T-helper 2 cell (primary cell): Measurements from ENCODE around the gene MEMO1.
"Not testable (repeated sequence)": the region's sequence is repeated elsewhere in the genome, so short reads cannot be mapped to it uniquely, and the experiment has no call there.

Experiments used
- DNase-seq, 5 experiments: peaks; one replicate each; pipeline versions ENCODE4 v3.0.0 to v3.0.0-alpha.2; 2012 to 2022

The MEMO1 gene

DNA sequence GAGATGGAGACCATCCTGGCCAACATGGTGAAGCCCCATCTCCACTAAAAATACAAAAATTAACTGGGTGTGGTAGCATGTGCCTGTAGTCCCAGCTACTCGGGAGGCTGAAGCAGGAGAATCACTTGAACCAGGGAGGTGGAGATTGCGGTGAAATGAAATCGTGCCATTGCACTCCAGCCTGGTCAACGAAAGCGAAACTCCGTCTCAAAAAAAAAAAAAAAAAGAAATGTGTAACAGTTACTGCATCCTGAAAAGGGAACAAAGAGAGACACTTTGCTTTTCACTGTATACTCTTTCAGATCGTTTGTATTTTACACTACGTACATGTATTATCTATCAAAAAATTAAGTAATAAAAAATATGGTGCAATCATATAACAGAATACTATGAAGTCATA is 53.9 kb downstream of the MEMO1 start:
- DNase-seq: not testable (repeated sequence)

DNA sequence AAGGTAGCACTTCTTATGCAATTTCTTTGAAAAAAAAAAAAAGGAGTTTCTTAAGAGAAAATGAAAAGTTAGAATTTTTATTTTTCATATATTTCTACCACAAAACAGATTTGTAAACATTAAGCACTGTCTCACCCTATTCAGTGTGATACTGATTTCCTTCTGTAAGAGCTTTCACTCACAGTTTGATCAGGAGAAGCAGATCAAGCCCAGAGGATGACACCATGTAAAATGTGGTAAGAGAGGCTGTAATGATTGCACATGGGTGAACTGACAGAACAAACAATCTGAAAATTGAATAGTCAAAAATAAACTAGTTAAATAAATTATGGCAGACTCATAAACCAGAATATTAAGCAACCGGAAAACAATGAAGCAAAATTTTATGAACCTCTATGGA is 54.5 kb downstream of the MEMO1 start:
- DNase-seq: no peak

DNA sequence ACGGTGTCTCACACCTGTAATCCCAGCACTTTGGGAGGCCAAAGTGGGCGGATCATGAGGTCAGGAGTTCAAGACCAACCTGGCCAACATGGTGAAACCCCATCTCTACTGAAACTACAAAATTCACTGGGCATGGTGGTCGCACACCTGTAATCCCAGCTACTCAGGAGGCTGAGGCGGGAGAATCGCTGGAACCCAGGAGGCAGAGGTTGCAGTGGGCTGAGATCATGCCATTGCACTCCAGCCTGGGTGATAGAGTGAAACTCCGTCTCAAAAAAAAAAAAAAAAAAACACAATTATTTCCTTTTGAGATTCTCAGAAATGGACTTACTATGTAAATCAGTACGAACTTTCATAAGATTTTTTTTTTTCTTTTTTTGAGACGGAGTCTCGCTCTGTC is 57.7 kb downstream of the MEMO1 start:
- DNase-seq: not testable (repeated sequence)

DNA sequence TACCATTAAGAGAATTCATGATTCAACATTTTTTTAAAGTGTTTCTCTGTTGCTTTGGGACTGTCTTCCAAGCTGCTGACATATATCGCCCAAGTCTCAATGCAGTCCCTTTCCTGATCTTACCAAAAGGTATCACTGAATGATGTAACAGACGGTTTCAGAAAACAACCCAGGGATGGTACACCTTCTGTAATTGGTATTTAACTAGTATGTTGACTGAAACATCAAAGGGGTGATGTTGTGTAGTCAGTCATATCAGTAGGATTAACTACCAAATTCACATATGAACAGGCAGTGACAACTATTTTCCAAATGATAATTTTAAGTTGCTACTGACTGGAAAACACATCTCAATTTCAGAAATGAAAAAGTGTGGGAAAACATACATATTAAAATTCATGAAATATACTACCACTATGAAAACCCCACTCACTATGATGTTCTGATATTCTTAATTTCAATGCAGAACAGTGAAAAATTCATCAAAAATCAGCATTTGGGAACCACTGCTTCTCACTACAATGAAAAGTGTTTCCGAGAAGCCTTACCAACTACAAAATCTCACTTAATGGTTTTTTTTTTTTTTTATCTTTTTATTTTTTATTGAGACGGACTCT is 59.8 kb downstream of the MEMO1 start:
- DNase-seq: no peak

DNA sequence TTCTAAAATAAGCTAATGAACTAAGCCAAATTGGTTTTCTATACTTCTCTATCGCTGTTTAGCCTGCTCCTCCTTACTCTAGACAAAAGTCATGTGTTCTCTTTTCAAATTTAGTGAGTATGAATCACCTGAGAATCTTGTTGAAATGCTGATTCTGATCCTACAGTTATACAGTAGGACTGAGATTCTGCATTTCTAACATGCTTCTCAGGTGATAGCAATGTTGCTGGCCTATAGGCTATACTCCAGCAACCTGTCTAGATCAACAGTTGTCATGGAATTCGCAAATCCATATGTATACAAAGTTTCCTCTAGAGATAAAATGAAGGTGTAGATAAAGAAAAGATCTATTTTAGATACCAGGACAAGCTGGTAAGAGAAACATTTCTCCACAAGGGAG is 62.9 kb downstream of the MEMO1 start:
- no peak for DNase-seq

DNA sequence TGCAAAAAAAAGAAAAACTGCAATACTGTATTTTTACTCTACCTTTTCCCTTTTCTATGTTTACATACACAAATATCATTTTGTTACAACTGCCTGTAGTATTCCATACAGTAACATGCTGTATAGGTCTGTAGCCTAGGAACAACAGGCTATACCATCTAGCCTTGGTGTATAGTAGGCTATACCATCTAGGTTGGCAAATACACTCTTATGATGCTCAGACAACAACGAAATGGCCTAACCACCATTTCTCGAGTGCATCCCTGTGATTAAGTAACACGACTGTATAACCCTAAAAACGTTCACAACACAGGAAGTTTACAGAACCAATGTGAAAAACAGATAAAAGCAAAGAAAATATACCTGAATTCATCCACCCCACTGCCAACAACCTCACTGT is 64.0 kb downstream of the MEMO1 start:
- DNase-seq: no peak

DNA sequence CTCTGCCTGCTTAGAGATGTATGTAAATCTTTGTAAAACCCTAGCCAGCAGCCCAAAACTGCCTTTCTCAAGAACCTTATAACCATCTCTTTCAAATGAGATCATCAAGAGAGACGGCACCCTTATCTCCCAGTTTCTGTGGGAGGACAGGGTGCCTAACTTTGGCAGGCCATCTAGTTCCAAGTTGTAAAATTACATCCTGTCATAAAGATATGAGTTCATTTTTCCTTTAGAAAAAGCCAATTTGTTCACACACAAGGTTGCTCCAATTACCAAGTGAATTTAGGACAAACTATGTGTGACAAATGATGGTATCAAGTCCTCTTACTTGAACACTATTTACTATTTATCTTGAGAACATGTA is 65.3 kb downstream of the MEMO1 start:
- DNase-seq: no peak

DNA sequence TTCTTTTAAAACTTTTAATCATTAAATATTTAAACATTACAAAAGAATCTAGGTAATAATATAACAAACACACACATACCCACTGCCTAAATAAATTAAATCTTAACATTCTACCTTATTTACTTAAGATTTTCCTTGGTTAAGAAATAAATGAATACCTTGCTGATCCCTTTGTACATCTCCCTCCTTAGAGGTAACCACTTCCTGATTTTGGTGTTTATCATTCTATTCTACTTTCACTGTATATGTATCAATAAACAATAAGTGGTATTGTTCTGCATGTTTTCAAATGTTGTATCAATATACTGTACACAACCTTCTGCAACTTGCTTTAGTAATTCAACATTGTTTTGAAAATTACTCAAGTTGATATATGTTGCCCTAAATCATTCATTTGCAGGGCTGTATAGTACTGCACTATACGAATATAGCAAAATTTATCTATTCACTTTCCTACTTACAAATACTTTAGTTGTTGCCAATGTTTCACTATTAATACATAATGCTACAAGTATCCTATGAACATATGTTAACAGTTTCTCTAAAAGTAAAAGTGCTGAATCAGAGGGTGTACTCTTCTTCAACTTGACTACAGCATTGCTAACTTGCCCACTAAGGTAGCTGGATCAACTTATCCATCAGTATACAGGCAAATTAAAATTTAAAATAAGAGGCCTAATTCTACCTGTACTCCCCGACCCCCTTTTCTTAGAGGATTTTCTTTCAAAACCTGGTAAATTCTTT is 65.8 kb downstream of the MEMO1 start:
- DNase-seq: no peak

DNA sequence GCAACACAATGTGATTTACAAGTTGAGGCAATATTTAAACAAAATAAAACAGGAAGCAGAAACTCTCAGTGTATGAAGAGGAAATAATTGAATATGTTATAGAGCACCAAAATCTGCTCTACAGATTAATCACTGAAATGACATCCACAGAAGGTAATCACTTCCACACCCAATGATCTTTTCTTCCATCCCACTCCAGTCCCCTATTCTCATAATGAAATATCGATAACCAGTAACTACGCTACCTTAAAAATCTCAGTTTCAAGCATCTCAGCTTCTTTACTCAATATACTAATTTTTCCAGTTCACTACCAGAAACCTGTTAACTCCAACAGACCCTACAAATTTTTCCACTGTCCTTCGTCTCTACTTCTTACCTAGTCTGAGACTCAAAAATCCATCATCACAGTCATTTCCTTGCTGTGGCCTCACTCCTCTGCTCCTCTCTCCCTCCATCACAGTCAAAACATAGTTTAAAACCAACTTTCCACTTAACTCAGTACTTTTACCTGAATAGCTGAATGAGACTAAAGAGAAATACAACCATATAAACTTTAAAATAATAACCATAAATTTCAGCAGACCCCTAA is 67.1 kb downstream of the MEMO1 start:
- DNase-seq: no peak

DNA sequence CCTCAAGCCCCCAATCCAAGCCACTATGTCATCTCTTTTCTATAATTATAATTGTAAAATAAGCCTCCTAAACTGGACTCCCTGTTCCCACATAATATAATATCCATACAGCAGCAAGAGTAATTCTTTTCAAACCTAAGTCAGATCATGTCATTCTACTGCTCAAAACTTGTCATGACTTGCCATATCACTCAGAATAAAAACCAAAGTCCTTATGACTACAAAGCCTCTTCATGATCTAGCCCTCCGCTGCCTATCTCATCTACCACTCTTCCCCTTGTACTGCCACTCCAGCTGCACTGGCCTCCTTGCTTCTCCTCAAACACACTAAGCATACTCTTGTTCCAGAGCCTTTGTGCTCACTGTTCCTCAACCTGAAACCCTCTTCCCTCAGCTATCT is 69.9 kb downstream of the MEMO1 start:
- DNase-seq: no peak

DNA sequence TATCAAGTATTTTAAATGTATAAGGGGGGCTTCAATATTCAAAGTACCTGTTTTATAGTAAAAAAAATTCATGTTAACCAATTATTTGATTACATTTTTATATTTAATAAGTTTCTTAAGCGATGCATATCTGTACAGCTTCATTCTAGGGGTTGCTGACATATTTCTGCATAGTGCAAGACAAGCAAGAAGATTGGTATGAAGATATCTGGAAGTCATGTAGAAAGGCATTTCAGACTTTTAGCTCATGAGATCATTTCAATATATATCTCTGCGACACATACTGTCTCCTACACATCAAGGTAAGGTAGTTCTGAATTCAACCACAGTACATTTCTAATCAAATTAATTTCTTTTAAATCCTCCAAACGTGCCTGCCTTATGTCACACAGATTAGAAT is 73.1 kb downstream of the MEMO1 start:
- DNase-seq: no peak

DNA sequence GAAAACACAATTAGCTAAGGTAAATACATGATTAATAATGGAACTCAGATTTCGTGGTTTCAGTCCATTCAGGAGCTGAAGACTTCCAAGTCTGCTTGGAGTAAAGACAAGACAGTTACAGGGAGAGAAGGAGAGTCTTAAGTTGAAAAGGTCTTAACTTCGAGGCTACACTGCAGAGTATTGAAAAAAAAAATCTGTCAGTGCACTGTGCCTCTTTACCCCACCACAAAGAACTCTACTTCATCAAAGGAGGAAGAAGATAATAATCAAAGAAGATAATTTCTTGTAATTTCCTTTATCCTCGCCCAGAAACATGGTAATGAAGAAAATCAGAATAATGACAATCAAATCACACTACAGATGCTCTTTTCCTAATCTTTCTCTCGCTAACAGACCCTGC is 75.4 kb downstream of the MEMO1 start:
- peak in 1 of 5 experiments; percentile 66 for DNase-seq

DNA sequence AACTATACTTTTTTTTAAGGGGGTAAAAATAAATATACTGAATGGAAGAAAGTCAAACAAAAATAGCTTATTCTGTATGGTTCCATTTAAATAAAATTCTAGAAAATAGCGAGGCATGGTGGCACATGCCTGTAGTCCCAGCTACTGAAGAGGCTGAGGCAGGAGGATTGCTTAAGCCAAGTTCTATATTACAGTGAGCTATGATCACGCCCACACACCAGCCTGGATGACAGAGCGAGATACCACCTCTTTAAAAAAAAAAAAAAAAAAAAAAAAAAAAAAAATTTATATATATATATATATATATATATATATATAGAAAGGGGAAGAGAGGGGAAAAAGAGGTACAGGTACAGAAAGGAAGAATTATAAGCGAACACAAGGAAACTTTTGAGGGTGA is 77.7 kb downstream of the MEMO1 start:
- DNase-seq: no peak

DNA sequence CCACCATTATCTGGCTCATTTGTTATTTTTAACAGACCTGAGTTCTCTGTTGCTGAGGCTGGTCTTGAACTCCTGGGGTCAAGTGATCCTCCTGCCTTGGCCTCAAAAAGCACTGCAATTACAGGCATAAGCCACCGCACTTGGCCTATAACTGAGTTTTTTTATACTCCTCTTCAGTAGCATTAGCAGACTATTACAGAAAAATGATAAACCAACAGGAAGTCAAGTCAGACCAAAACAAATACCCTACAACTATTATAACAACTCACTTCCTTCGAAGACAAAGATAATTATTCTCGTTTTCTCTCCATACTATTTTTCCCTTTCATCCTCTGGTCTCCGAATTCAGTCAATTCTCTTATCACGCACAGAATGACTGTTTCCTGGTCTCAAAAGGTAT is 78.2 kb downstream of the MEMO1 start:
- peak in 1 of 5 experiments; percentile 72 for DNase-seq

DNA sequence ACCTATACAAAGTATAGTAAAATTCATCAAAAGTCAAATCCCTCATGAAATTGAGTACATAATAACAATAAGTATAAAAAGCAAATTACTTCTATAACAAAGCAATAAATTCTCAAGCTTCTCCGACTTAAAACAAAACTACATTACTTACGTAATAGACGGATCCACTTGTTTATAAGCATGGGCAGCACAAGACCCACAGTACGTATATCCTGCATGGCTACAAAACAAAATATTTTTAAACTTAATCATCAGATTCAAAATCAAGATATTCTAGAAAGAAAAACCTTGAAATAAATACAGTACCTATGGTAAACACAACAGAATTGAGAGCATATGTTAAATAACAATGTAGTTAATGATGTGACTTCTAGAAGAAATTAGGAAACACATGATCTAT is 78.9 kb downstream of the MEMO1 start:
- no peak for DNase-seq

DNA sequence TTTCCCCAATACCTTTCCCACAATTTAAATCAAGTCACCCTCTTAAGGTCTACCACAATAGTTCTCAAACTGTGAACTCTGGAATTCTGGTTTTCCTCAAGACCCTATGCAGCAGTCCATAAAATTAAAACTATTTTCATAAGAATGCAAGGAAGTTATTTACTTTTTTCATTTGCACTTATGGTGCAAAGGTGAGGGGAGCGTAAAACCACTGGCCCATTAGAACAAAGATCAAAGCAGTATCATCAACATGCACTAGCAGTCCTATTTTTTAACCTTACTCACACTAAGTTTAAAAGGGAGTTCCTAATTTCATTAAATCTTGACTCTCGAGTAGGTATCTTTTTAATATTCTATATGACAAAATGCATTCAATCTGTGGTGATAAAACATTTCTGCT is 85.3 kb downstream of the MEMO1 start:
- DNase-seq: no peak

DNA sequence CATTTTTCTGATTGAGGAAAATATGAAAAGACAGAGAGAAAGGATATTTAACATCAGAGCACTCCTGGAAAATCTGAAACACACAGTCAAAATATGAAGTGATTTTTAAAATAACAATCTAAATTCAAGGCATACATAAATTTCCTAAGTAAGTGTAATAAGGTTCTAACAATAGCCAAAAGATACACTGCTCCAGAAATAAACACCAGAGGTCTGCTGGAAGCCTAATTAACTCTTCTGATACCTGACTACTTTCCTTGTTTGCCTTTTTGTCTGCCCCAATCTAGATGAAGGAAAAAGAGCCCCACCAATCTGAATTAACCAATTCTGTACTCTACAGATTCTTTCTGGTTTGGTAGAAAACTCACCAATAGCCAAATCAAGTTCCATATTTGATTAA is 87.1 kb downstream of the MEMO1 start:
- DNase-seq: no peak

DNA sequence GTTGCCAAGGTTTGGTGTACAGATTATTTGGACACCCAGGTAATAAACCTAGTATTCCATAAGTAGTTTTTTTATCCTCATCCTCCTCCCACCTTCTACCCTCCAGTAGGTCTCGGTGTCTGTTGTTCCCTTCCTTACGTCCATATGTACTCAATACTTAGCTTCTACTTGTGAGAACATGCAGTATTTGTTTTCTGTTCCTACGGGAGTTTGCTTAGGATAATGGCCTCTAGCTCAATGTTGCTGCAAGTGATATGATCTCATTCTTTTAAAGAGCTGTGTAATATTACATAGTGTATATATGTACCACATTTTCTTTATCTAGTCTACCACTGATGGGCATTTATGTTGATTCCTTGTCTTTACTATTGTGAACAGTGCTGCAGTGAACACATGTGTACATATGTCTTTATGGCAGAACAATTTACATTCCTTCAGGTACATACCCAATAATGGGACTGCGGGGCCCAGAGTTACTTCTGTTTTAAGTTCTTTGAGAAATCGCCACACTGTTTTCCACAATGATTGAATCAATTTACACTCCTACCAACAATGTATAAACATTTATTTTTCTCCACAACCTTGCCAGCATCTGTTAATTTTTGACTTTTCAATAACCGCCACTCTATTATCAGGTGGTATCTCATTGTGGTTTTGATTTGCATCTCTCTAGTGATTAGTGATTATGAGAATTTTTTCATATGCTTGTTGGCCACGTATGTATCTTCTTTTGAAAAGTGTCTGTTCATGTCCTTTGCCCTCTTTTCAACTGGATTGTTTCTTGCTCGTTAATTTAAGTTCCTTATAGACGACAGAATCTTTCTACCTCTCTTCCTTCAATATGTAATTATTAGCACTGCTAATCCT is 88.0 kb downstream of the MEMO1 start:
- DNase-seq: peak in 1 of 5 experiments; percentile 78

DNA sequence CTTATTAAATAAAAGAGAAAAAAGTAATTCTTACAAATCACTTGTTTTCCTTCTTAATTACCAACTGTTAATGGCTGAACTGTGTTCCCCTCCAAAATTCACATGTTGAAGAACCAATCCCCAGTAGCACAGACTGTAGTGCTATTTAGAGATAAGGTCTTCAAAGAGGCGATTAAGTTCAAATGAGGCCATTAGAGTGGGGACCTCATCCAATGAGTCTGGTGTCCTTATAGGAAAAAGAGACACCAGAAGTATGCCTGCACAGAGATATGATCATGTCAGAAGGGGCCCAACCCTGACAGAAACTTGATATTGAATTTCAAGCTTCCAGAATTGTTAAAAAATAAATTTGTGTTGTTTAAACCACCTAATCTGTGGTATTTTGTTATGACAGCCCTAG is 89.8 kb downstream of the MEMO1 start:
- no peak for DNase-seq

DNA sequence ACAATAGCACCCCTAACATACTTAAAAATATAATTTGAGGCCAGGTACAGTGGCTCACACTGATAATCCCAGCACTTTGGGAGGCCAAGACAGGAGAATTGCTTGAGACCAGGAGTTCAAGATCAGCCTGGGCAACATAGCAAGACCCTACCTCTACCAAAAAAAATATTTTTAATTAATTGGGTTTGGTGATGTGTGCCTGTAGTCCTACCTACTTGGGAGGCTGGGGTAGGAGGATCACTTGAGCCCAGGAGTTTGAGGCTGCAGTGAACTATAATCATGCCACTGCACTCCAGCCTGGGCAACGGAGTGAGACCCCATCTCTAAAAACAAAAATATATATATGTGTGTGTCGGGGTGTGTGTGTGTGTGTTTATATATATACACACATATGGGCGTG is 91.3 kb downstream of the MEMO1 start:
- DNase-seq: no peak

DNA sequence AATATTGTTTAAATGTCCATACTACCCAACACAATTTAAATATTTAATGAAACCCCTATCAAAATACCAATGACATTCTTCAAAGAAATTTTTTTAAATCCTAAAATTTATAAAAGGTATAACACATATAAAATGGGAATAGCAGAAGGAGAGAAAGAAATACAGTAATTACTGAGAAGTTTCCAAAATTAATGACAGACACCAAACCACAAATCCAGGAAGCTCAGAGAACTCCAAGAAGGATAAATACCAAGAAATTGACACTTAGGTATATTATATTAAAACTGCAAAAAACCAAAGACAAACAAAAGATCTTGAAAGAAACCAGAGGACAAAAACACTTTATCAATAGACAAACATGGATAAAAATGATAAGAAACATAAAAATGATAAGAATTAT is 101.1 kb downstream of the MEMO1 start:
- no peak for DNase-seq

DNA sequence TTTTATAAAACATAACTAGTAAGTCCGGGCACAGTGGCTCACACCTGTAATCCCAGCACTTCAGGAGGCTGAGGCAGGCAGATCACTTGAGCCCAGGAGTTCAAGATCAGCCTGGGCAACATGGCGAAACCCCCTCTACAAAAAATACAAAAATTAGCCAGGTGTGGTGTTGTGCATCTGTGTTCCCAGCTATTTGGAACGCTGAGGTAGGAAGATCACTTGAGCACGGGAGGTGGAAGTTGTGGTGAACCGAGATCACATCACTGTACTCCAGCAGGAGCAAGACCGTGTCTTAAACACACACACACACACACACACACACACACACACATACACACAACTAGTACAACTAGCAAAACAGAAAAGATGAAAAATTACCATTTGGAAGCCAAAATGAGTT is 103.3 kb downstream of the MEMO1 start:
- not testable (repeated sequence) for DNase-seq

DNA sequence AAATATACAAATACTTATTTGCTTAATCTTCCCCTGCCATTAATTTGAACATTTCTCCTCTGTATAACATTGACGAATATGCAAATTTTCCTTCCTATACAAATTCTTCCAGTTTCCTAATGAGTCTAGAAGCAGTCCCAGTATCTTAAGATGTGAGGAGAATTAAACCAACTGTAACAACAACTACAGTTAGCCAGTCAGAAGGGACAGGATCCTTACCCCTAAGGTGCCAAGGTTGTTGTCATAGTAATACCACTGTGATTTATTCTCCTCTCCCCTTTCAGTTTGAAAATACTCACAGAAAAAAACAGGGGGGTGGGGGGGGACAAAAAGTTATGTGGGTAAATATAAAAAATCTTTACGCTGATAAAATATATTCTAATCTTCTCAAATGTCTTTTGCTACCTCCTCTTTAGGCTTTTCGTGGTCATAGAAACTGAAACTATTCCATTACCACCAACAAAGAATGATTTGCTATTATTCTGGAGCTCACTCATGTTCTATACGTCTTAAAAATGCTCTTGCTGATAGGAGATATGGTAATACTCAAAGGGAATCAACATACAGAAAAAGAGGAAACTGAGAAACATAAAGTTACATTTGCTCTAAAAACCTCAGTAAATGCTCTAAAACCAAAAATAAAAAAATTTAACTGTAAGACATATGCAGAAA is 107.6 kb downstream of the MEMO1 start:
- peak in 1 of 5 experiments; percentile 21 for DNase-seq
